ENCODE data around the gene KREMEN2.

GRCh38 chr16:3010510-3010909, 46.4 kb downstream of the KREMEN2 start:
- TF ChIP-seq NR1H2 (CRISPR knock-in tag; IDR thresholded peaks at IDR 0.05) (no peak), NRF1 (conservative IDR thresholded peaks at IDR 0.05 in 1 of 2, IDR thresholded peaks at IDR 0.05 in 1 of 2) (no peak), CTCF (IDR thresholded peaks at IDR 0.05 in 2 of 3, conservative IDR thresholded peaks at IDR 0.05 in 1 of 3; ENCODE audit: insufficient read depth in 2 of 3, low read depth in 1 of 3, low read length in 3 of 3) (no peak), CHCHD3 (CRISPR knock-in tag; IDR thresholded peaks at IDR 0.05) (no peak), SMAD3 (CRISPR knock-in tag; conservative IDR thresholded peaks at IDR 0.05) (no peak), ZC3H4 (CRISPR knock-in tag; IDR thresholded peaks at IDR 0.05; ENCODE audit: borderline replicate concordance) (no peak), FOXM1 (IDR thresholded peaks at IDR 0.05; ENCODE audit: low read depth) (no peak), FOXM1 (CRISPR knock-in tag; IDR thresholded peaks at IDR 0.05; ENCODE audit: low read depth) (no peak), FOXA3 (CRISPR knock-in tag; conservative IDR thresholded peaks at IDR 0.05 in 1 of 2, IDR thresholded peaks at IDR 0.05 in 1 of 2) (no peak), ZKSCAN8 (CRISPR knock-in tag; IDR thresholded peaks at IDR 0.05) (no peak), ZBTB40 (IDR thresholded peaks at IDR 0.05) (no peak), ZBTB40 (CRISPR knock-in tag; IDR thresholded peaks at IDR 0.05) (no peak)

Measured in K562 (cell line).